Neural cell (in vitro differentiated cells): ENCODE results near the gene MYCBPAP.

Experiments used
- EZH2 ChIP-seq: fragments of 200-600, 300-800 bp; shearing (Covaris generic), sonication (generic); IDR thresholded peaks from 2 replicates; pipeline ENCODE4 v1.6.1; 2014; ENCODE audit warnings: antibody characterized with exemption, low read length, borderline replicate concordance, mild to moderate bottlenecking; ENCODE audit not compliant: insufficient read depth, poor library complexity, severe bottlenecking
- TAF1 ChIP-seq: IDR thresholded peaks from 2 replicates; pipeline ENCODE4 v1.6.1; 2012; ENCODE audit warnings: low read depth

- no peak for TF ChIP-seq EZH2
- TF ChIP-seq TAF1: no peak
Observed at GRCh38 chr17:50539762-50540559, 31.7 kb downstream of the MYCBPAP start.
